ENCODE measurements around the gene ARSK.

Gene ARSK

DNA sequence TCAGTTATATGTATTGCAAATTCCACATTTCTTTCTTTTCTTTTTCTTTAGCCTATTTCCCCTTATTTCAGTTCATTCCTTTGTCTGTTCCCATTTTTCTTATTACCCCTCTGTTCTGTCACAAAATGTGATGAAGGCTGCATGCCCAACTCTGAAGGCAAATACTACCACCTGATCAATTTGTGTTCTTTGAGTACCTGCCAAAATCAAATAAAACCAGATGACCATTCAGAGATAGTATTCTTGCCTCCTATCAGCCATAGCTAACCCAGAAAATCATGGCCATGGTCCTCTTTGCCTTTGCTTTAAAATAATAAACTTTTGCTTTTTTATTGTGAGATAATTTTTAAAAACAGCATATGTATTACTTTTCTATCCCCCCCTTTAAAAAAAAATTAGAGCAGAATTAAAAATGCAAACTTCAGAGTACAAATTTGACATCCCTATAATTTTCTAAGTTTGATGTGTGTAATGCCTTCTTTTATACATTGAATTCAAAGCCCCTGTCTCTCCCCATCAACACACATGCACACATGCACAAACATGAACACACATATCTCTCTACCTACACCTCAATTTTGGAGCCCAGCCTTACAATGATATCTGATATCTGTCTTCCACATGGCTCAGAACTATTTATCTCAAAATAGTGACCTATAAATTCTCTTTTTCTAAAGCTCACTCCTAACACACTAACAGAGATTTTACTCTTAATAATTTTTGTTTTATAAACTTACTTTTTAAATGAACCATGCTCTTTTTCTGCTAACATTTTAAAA is 95.1 kb downstream of the ARSK start:
- FAIRE-seq: no peak

DNA sequence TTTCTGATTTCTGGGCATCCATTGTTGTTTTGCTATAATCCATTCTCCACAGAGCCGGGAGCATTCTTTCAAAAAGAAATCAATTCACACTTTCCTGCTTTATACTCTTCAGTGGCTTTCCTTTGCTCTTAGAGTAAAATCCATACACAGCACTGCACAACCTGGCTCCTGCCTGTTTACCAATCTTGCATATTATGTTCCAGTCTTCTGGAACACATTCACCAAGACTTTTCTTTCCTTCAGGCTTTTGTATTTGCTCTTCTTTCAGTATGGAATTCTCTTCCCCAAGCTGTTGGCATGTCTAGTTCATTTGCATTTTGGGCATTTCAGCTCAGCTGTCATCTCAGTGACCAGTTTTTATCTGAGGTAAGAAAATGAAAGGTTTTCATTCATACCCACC is 97.9 kb downstream of the ARSK start:
- FAIRE-seq: no peak

DNA sequence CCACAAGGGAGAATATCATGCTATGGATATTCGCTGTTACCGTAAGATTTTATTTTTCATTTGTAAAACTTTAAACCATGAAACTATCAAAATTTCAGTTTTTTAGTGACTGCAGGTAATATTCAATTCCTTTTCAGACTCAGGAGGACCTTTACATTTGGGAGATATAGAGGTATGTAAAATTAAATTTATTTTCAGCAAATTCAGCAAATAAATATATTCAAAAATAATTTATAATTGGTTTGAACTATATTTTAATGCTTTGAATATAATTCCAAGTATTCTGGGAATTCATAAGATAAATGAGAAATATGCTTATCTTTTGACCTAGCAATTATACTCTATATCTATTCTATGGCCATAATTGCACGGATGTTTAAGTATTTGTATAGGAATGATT is 99.3 kb downstream of the ARSK start:
- FAIRE-seq: no peak

Data from islet of Langerhans (tissue), 1 donor.